MM.1S (cell line): ENCODE data around the gene FBXL12.
"Not testable (repeated sequence)": the region's sequence is repeated elsewhere in the genome, so short reads cannot be mapped to it uniquely, and the experiment has no call there.

ENCODE experiments used
- DNase-seq: peaks from one replicate; pipeline ENCODE4 v3.0.0-alpha.2; 2015
- H2AFZ ChIP-seq: fragments of 300-600 bp; sonication (generic); 2 replicates; pipeline ENCODE4 v1.6.0; 2016; ENCODE audit warnings: antibody characterized with exemption, low read length
- H3F3A ChIP-seq: fragments of 300-600 bp; sonication (generic); 2 replicates; pipeline ENCODE4 v1.6.1; 2016; ENCODE audit warnings: mild to moderate bottlenecking, antibody characterized with exemption, low read length, moderate library complexity, mixed read lengths; ENCODE audit not compliant: insufficient read depth
- H3K27ac ChIP-seq: fragments of 300-600 bp; sonication (generic); 2 replicates; pipeline ENCODE4 v1.5.1; 2016; ENCODE audit warnings: mild to moderate bottlenecking, low read length
- H3K27me3 ChIP-seq: fragments of 300-600 bp; sonication (generic); replicated peaks from 2 replicates; pipeline ENCODE4 v1.6.0; 2016; ENCODE audit warnings: low read length; ENCODE audit not compliant: insufficient read depth
- H3K36me3 ChIP-seq: fragments of 300-600 bp; sonication (generic); replicated peaks from 2 replicates; pipeline ENCODE4 v1.6.1; 2016; ENCODE audit warnings: mild to moderate bottlenecking, low read length, mixed read lengths; ENCODE audit not compliant: insufficient read depth
- H3K4me1 ChIP-seq: fragments of 300-600 bp; sonication (generic); 2 replicates; pipeline ENCODE4 v1.6.1; 2016; ENCODE audit warnings: low read length, mixed read lengths
- H3K4me2 ChIP-seq: fragments of 300-600 bp; sonication (generic); 2 replicates; pipeline ENCODE4 v1.6.0; 2016; ENCODE audit warnings: low read depth, low read length
- H3K4me3 ChIP-seq: fragments of 300-600 bp; sonication (generic); 2 replicates; pipeline ENCODE4 v1.5.1; 2016; ENCODE audit warnings: low read length, mixed read lengths
- H3K79me2 ChIP-seq: fragments of 300-600 bp; sonication (generic); 2 replicates; pipeline ENCODE4 v1.6.1; 2016; ENCODE audit warnings: mixed run types, low read length, mixed read lengths
- H3K9ac ChIP-seq: fragments of 300-600 bp; sonication (generic); 2 replicates; pipeline ENCODE4 v1.6.1; 2016; ENCODE audit warnings: low read length, mixed read lengths
- H3K9me2 ChIP-seq: fragments of 300-600 bp; sonication (generic); replicated peaks from 2 replicates; pipeline ENCODE4 v1.6.1; 2016; ENCODE audit warnings: mild to moderate bottlenecking, low read length, mixed read lengths; ENCODE audit not compliant: insufficient read depth
- H3K9me3 ChIP-seq: fragments of 300-600 bp; sonication (generic); replicated peaks from 2 replicates; pipeline ENCODE4 v1.6.1; 2016; ENCODE audit warnings: mild to moderate bottlenecking, low read length, mixed read lengths; ENCODE audit not compliant: insufficient read depth
- H4K20me1 ChIP-seq: fragments of 300-600 bp; sonication (generic); 2 replicates; pipeline ENCODE4 v1.6.1; 2016; ENCODE audit warnings: mild to moderate bottlenecking, low read length, moderate library complexity, mixed read lengths; ENCODE audit not compliant: insufficient read depth
- CTCF ChIP-seq: fragments of 300-600 bp; sonication (generic); IDR thresholded peaks from 2 replicates; pipeline ENCODE4 v1.5.1; 2016; ENCODE audit warnings: antibody characterized with exemption, low read length, mixed read lengths
- EZH2 ChIP-seq: fragments of 300-600 bp; sonication (generic); optimal IDR thresholded peaks from 2 replicates; pipeline ENCODE3; 2017; ENCODE audit warnings: low read depth, mild to moderate bottlenecking, antibody characterized with exemption, low read length, mixed read lengths
- EZH2phosphoT487 ChIP-seq: fragments of 300-600 bp; sonication (generic); IDR thresholded peaks from 2 replicates; pipeline ENCODE4 v1.6.1; 2018; ENCODE audit warnings: antibody characterized with exemption, low read length

FBXL12 gene

DNA sequence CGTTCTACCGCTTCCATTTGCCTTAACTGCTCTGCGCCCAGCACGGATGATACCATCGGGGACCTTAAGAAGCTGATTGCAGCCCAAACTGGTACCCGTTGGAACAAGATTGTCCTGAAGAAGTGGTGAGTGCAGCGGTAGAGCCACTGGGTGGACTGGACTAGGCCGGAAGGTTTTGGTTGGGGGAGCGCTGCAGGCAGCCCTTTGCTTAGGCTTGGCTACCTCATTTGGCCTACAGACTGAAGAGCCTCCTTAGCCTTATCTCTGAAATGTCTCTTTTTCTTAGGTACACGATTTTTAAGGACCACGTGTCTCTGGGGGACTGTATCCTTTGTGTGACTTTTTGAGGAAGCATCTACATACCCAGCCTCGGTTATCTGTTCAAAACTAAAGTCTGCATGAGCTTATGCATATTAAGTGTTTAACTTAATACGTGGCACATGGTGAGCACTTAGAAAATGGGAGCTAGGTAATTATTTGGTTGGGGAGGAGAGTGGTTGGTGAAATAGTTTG lies 9.7 kb upstream of the FBXL12 start:
- H3K9me2 ChIP-seq, result no peaks in the 10 kb centered on the region
- peak overlapping the region; percentile 90 for H3K9ac ChIP-seq
- no peaks in the 10 kb centered on the region for H3K36me3 ChIP-seq
- H3K27ac ChIP-seq, result no peak overlapping the region
- H3K4me3 ChIP-seq, result peak overlapping the region; percentile 98
- H3F3A ChIP-seq, result peaks cover 29% of the 10 kb centered on the region
- H3K79me2 ChIP-seq, result peaks cover 59% of the 10 kb centered on the region
- H3K4me1 ChIP-seq, result peaks cover 21% of the 10 kb centered on the region
- H3K4me2 ChIP-seq, result peak overlapping the region; percentile 100
- H2AFZ ChIP-seq, result no peak overlapping the region
- H4K20me1 ChIP-seq, result no peaks in the 10 kb centered on the region
- TF ChIP-seq EZH2phosphoT487, result no peak
- TF ChIP-seq CTCF, result no peak
- TF ChIP-seq EZH2, result no peak
- DNase-seq, result no peak
- no peaks in the 10 kb centered on the region for H3K9me3 ChIP-seq
- no peaks in the 10 kb centered on the region for H3K27me3 ChIP-seq

DNA sequence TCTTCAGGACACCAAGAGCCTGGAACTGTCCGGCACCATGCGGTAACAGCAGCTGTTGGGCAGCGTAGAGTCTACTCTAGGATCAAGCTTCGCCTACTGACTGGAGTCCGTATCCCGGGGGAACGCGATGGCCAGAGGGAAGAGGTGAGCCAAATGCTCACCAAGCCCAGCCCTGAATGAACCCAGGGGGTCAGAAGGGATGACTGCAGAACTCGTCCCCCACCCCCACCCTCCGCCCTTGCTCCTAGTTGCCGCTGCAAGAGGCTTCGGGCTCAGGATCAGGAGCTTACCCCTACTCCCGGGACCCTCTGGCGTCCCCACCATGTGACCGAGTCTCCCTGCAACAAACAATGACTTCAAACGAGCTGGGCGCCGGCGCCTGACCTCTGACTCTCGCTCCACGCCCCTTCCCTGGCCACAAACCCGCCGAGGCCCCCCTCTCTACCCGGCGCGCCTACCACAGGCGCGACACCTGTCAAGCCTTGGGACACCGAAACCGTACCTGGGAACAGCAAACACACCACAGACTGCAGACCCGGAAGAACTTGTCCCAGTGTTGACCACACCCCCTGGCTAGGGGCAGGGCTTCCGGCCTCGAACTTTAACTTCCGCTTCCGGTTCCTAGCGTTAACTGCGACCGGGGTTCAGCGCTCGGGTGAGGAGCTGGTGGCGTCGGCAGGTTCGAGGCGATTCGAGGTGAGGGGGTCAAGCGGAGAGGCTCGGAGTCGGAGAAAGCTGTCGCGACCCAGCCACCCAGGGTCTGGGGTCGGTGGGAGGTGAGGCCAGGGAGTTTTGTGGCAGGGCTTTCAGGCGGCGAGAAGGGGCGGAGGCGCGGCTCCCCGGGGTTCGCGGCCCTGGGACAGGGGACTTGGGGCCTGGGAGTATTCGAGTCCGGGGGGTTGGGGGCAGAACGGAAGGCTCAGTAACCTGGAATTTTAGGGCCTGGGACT lies 8.7 kb upstream of the FBXL12 start, which contains the start of gene UBL5:
Gene UBL5 (plus strand): TSS at position 630 of the 950 bp plus-strand sequence. CDS start 420 bp downstream, outside the sequence.
- TF ChIP-seq EZH2phosphoT487 (no peak), CTCF (no peak)

DNA sequence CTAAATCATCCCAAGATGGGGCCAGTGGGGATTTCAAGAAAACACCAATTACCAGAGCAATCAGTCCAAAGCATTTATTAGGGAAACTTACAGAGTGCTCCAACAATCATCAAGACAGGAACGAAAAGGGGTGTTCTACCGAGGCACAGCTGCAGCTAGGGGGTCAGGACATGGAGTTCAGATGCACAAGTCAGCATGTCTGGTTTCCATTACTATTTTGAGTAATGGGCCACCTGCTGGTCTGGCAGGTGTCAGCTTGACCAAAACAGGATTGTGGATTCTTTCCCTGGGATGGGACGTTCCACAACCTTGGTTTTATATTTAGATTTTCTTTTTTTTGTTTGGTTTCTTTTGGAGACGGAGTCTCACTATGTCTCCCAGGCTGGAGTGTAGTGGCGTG lies 4.9 kb upstream of the FBXL12 start:
- Histone ChIP-seq H3K79me2 (peaks cover 38% of the 10 kb centered on the region), H3K27me3 (no peaks in the 10 kb centered on the region), H2AFZ (no peak overlapping the region), H3K36me3 (no peaks in the 10 kb centered on the region), H4K20me1 (no peaks in the 10 kb centered on the region), H3K4me3 (peak overlapping the region; percentile 22), H3K27ac (peak overlapping the region; percentile 85), H3F3A (peaks cover 38% of the 10 kb centered on the region), H3K9ac (peak overlapping the region; percentile 30), H3K9me2 (no peaks in the 10 kb centered on the region), H3K4me2 (peak overlapping the region; percentile 74), H3K9me3 (no peaks in the 10 kb centered on the region), H3K4me1 (peaks cover 35% of the 10 kb centered on the region)
- DNase-seq, result peak; percentile 83
- no peak for TF ChIP-seq EZH2phosphoT487
- TF ChIP-seq CTCF, result no peak; the same call in 1 of the 2 replicates
- no peak for TF ChIP-seq EZH2

More for the DNA sequence above, 8.7 kb upstream of the FBXL12 start, which contains the start of gene UBL5:
- Histone ChIP-seq H3F3A (peaks cover 34% of the 10 kb centered on the region), H3K4me1 (peaks cover 30% of the 10 kb centered on the region), H3K4me3 (peak within 1 kb of the TSS; percentile 98), H4K20me1 (no peaks in the 10 kb centered on the region), H3K79me2 (peaks cover 59% of the 10 kb centered on the region), H3K27ac (peak within 1 kb of the TSS; percentile 92), H2AFZ (peak within 1 kb of the TSS; percentile 76), H3K9ac (peak within 1 kb of the TSS; percentile 90), H3K4me2 (peak within 1 kb of the TSS; percentile 100), H3K9me2 (no peaks in the 10 kb centered on the region), H3K9me3 (no peaks in the 10 kb centered on the region), H3K27me3 (no peaks in the 10 kb centered on the region), H3K36me3 (no peaks in the 10 kb centered on the region)
- DNase-seq, result peak; percentile 98

DNA sequence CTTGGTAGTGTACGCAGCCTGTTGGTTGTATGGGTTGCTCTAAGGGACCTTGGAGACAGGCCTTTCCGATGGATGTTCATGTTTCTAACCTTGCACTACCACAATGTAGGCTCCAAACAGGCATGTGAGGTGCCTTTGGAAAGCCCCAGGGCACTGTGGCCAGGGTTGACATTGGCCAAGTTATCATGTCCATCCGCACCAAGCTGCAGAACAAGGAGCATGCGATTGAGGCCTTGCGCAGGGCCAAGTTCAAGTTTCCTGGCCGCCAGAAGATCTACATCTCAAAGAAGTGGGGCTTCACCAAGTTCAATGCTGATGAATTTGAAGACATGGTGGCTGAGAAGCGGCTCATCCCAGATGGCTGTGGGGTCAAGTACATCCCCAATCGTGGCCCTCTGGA lies 1.2 kb upstream of the FBXL12 start:
- not testable (repeated sequence) for H3K36me3 ChIP-seq, H3K9me3 ChIP-seq, H3K9me2 ChIP-seq, H4K20me1 ChIP-seq, H3K27me3 ChIP-seq, DNase-seq, H3K9ac ChIP-seq
- peak overlapping the region; percentile 63 for H3K4me2 ChIP-seq
- H3K4me1 ChIP-seq, result peaks cover 31% of the 10 kb centered on the region
- peaks cover 19% of the 10 kb centered on the region for H3F3A ChIP-seq
- peak overlapping the region; percentile 49; the same call in 1 of the 2 replicates for H3K4me3 ChIP-seq
- H2AFZ ChIP-seq, result peak overlapping the region; percentile 7; the same call in 1 of the 2 replicates
- peak overlapping the region; percentile 33; the same call in 1 of the 2 replicates for H3K27ac ChIP-seq
- peaks cover 41% of the 10 kb centered on the region for H3K79me2 ChIP-seq
